Chondrocyte (in vitro differentiated cells): Measurements from ENCODE around the gene SPDYA. TPM values are rescaled to one million over a fixed set of nuclear protein-coding genes. Genes with fewer than 3 reads are reported as not detected.

Experiments used
- DNase-seq: peaks from one replicate; pipeline ENCODE4 v3.0.0; 2021; ENCODE audit warnings: mixed read lengths, low spot score
- H3K27ac Mint-ChIP-seq: one replicate; pipeline ENCODE4 v1.8.0; 2021; ENCODE audit warnings: mild to moderate bottlenecking, moderate library complexity, mixed read lengths; ENCODE audit not compliant: unreplicated experiment
- H3K27me3 Mint-ChIP-seq: 2 replicates; pipeline ENCODE4 v1.8.0; 2021; ENCODE audit warnings: low read depth, mixed read lengths
- H3K36me3 Mint-ChIP-seq: 2 replicates; pipeline ENCODE4 v1.8.0; 2021; ENCODE audit warnings: low read depth, mixed read lengths
- H3K4me1 Mint-ChIP-seq: 2 replicates; pipeline ENCODE4 v1.8.0; 2021; ENCODE audit warnings: low read depth, mild to moderate bottlenecking, mixed read lengths
- H3K4me3 Mint-ChIP-seq: one replicate; pipeline ENCODE4 v1.8.0; 2021; ENCODE audit warnings: mild to moderate bottlenecking, moderate library complexity, mixed read lengths; ENCODE audit not compliant: unreplicated experiment
- H3K9me3 Mint-ChIP-seq: 2 replicates; pipeline ENCODE4 v1.8.0; 2021; ENCODE audit warnings: low read depth, mixed read lengths
- total RNA-seq: library from RNA; stranded (reverse); gene quantifications from 3 replicates; pipeline ENCODE4 v1.2.1, GENCODE V29; 2021
- TF ChIP-seq, protein P1 (sequence below): fragments of 200-600 bp; sonication (generic); IDR thresholded peaks from 2 replicates; pipeline ENCODE4 v1.5.0; 2021; ENCODE audit warnings: antibody characterized with exemption, mild to moderate bottlenecking, moderate library complexity

SPDYA gene
- total RNA-seq, 1 donor from 2014 or later, result 1.6 TPM

DNA sequence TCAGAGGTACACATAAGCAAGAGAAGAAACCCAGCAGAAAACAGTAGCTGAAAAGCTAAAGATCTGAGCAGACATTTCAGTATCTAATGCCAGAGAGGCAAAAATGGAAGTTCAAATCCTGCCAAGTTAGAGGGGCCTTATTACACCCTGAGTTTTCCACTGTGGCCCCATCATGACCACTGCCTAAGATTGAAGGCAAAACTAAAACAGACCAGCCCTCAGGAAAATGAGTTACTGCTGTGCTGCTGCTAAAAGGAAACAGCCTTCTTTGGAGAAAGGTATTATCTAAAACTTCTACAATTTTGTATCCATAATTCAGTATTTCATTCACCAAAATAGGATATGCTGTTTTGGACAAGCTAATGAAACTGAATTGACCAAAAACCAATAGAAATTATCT, 42.2 kb upstream of the SPDYA start:
- TF ChIP-seq, protein P1, sequence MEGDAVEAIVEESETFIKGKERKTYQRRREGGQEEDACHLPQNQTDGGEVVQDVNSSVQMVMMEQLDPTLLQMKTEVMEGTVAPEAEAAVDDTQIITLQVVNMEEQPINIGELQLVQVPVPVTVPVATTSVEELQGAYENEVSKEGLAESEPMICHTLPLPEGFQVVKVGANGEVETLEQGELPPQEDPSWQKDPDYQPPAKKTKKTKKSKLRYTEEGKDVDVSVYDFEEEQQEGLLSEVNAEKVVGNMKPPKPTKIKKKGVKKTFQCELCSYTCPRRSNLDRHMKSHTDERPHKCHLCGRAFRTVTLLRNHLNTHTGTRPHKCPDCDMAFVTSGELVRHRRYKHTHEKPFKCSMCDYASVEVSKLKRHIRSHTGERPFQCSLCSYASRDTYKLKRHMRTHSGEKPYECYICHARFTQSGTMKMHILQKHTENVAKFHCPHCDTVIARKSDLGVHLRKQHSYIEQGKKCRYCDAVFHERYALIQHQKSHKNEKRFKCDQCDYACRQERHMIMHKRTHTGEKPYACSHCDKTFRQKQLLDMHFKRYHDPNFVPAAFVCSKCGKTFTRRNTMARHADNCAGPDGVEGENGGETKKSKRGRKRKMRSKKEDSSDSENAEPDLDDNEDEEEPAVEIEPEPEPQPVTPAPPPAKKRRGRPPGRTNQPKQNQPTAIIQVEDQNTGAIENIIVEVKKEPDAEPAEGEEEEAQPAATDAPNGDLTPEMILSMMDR, result no peak
- Mint-ChIP-seq H3K36me3 (peaks cover 2% of the 10 kb centered on the region), H3K27ac (peak overlapping the region; percentile 28), H3K4me1 (peaks cover 78% of the 10 kb centered on the region), H3K9me3 (peaks cover 3% of the 10 kb centered on the region), H3K27me3 (no peaks in the 10 kb centered on the region), H3K4me3 (no peak overlapping the region)
- no peak for DNase-seq

DNA sequence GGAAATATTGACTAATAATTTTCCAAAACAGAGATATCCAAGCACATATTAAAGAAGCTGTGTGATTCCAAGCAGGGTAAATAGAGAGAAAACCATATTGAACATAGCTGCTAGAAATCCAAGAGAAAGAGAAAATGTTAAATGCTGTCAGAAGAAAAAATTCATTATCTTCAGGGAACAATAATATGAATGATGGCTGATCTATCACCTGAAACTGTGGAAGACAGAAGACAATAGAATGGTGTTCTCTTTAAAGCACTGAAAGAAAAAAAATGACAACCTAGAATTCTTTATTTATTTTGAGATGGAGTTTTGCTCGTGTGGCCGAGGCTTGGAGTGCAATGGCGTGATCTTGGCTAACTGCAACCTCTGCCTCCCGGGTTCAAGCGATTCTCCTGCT, 41.7 kb upstream of the SPDYA start:
- Mint-ChIP-seq H3K27me3 (no peaks in the 10 kb centered on the region), H3K36me3 (peaks cover under 1% of the 10 kb centered on the region), H3K27ac (peak overlapping the region; percentile 46), H3K9me3 (peaks cover 3% of the 10 kb centered on the region), H3K4me3 (no peak overlapping the region), H3K4me1 (peaks cover 78% of the 10 kb centered on the region)
- DNase-seq, result no peak
- TF ChIP-seq, protein P1, result no peak

DNA sequence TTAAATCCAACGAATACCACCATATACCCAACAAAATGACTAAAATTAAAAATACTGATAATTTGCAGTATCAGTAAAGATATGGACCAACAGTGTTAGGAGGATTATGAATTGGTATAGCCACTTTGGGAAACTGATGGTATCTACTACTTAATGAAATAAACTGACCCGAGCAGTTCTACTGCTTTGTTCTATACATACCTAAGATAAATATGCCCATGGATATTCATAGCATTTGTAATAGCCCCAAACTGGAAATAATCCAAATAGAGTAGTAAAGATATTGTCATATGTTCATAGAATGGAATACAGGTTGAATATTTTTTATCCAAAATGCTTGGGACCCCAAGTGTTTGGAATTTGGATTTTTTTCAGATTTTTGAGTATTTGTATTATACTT, 38.3 kb upstream of the SPDYA start:
- DNase-seq, result no peak
- H3K9me3 Mint-ChIP-seq, result peaks cover 3% of the 10 kb centered on the region
- H3K27ac Mint-ChIP-seq, result no peak overlapping the region
- TF ChIP-seq, protein P1, result no peak
- no peaks in the 10 kb centered on the region for H3K27me3 Mint-ChIP-seq
- H3K4me1 Mint-ChIP-seq, result peaks cover 76% of the 10 kb centered on the region
- H3K36me3 Mint-ChIP-seq, result peaks cover 7% of the 10 kb centered on the region
- no peak overlapping the region for H3K4me3 Mint-ChIP-seq

DNA sequence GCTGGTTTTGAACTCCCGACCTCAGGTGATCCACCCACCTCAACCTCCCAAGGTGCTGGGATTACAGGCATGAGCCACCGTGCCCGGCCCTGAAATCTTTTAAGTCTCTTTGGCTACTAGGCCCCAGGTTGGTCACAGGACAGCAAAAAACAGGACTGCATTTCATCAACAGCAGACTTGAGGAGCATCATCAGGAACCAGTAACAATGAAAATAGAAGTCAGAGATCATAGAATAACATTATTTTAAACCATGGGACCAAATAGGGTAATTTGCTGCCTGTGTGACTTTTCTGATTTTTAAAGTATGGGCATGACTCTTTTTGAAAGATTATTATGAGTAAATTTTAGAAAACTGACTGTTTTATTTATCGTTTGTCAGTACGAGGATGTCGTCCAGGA, 34.2 kb upstream of the SPDYA start:
- Mint-ChIP-seq H3K36me3 (peaks cover 29% of the 10 kb centered on the region), H3K9me3 (no peaks in the 10 kb centered on the region), H3K4me3 (no peak overlapping the region), H3K27ac (peak overlapping the region; percentile 69), H3K4me1 (peaks cover 54% of the 10 kb centered on the region), H3K27me3 (no peaks in the 10 kb centered on the region)
- TF ChIP-seq, protein P1, result no peak
- DNase-seq, result no peak

DNA sequence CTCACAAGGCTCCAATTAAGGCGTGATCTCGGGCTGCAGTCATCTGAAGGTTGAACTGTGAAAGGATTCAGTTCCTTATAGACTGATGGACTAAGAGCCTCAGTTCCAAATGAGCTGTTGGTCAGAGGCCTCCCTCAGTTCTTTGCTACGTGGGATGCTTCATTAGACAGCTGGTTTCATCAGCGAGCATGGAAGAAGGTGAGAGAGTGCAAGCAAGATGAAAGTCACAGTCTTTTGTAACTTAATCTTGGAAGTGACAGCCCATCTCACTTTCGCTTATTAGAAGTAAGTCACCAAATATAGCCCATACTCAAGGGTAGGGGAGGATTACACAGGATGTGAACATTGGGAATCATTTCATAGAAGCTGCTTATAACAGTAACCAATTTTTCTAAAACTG, 32.2 kb upstream of the SPDYA start:
- Mint-ChIP-seq H3K4me3 (no peak overlapping the region), H3K9me3 (no peaks in the 10 kb centered on the region), H3K27ac (no peak overlapping the region), H3K27me3 (no peaks in the 10 kb centered on the region), H3K36me3 (peaks cover 38% of the 10 kb centered on the region), H3K4me1 (peaks cover 43% of the 10 kb centered on the region)
- no peak for DNase-seq
- TF ChIP-seq, protein P1, result no peak
